ENCODE measurements around the gene PTPRCAP.

DNA sequence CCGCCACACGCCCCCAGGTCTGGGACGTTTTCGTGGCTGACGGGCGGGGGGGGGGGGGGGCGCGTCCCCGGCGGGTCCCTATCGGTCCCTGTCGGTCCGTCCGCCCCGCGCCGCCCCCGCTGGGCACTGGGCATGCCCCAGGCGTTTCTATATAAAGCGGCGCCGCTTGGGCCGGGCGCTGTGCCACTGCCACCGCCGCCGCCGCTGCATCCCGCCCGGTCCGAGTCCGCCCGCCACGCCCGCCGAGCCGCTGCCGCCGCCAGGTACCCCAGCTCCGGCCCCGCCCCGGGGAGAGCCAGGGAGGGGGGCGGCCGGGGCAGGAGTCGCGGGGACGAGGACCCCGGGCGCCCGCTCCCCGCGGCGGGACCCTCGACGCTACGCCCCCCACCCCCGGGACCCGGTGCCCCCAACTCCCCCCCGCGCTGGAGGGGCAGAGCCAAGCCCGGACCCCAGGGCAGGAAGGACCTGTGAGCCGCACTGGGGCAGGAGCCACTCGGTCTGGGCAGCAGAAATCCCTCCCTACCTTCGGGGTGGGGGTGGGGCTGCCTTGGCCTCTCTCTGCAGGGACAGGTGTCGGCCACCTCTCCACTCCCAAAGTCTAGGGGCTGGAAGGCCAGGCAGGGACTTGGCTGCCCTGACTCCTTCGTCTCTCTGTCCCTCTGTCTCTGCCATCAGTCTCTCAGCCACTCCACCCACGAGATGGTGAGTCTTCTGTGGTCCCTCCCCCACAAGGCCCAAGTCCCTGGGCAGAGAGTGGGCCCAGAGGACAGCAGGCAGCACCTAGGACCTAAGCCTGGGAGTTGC lies 21.8 kb downstream of the PTPRCAP start, which contains the start of gene CARNS1:
- TF ChIP-seq, protein P1, sequence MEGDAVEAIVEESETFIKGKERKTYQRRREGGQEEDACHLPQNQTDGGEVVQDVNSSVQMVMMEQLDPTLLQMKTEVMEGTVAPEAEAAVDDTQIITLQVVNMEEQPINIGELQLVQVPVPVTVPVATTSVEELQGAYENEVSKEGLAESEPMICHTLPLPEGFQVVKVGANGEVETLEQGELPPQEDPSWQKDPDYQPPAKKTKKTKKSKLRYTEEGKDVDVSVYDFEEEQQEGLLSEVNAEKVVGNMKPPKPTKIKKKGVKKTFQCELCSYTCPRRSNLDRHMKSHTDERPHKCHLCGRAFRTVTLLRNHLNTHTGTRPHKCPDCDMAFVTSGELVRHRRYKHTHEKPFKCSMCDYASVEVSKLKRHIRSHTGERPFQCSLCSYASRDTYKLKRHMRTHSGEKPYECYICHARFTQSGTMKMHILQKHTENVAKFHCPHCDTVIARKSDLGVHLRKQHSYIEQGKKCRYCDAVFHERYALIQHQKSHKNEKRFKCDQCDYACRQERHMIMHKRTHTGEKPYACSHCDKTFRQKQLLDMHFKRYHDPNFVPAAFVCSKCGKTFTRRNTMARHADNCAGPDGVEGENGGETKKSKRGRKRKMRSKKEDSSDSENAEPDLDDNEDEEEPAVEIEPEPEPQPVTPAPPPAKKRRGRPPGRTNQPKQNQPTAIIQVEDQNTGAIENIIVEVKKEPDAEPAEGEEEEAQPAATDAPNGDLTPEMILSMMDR (IDR thresholded peaks at IDR 0.05), result no peak
- no peak for TF ChIP-seq EZH2 (IDR thresholded peaks at IDR 0.05; ENCODE audit: borderline replicate concordance, insufficient read depth, low read depth, low read length, poor library complexity, severe bottlenecking)
